ACC112 (cell line): ENCODE results near the gene MYOF.
"Not testable (repeated sequence)": the region's sequence is repeated elsewhere in the genome, so short reads cannot be mapped to it uniquely, and the experiment has no call there.

Source experiments
- H2AFZ ChIP-seq: fragments of 200-600 bp; sonication (generic); one replicate; pipeline ENCODE4 v1.6.0; 2017; ENCODE audit warnings: antibody characterized with exemption, low read length; ENCODE audit not compliant: unreplicated experiment
- H3K27ac ChIP-seq: fragments of 200-600 bp; sonication (generic); 2 replicates; pipeline ENCODE4 v1.5.1; 2014; ENCODE audit warnings: low read depth, mild to moderate bottlenecking, antibody characterized with exemption, low read length, moderate library complexity
- H3K27me3 ChIP-seq: fragments of 200-600 bp; sonication (generic); 2 replicates; pipeline ENCODE4 v1.6.1; 2014; ENCODE audit warnings: mild to moderate bottlenecking, antibody characterized with exemption, low read length, moderate library complexity, mixed read lengths; ENCODE audit not compliant: insufficient read depth
- H3K36me3 ChIP-seq: fragments of 200-600 bp; sonication (generic); 2 replicates; pipeline ENCODE4 v1.6.1; 2016; ENCODE audit warnings: mild to moderate bottlenecking, antibody characterized with exemption, low read length, moderate library complexity, mixed read lengths; ENCODE audit not compliant: insufficient read depth
- H3K4me1 ChIP-seq: fragments of 200-600 bp; sonication (generic); one replicate; pipeline ENCODE4 v1.6.1; 2016; ENCODE audit warnings: low read length, mixed read lengths; ENCODE audit not compliant: insufficient read depth, unreplicated experiment, control insufficient read depth
- H3K4me3 ChIP-seq: fragments of 200-600 bp; sonication (generic); 2 replicates; pipeline ENCODE4 v1.5.1; 2014; ENCODE audit warnings: mild to moderate bottlenecking, low read depth, low read length
- H3K79me2 ChIP-seq: fragments of 200-600 bp; sonication (generic); one replicate; pipeline ENCODE4 v1.6.0; 2016; ENCODE audit warnings: low read length; ENCODE audit not compliant: control insufficient read depth, unreplicated experiment, insufficient read depth

Gene MYOF

DNA sequence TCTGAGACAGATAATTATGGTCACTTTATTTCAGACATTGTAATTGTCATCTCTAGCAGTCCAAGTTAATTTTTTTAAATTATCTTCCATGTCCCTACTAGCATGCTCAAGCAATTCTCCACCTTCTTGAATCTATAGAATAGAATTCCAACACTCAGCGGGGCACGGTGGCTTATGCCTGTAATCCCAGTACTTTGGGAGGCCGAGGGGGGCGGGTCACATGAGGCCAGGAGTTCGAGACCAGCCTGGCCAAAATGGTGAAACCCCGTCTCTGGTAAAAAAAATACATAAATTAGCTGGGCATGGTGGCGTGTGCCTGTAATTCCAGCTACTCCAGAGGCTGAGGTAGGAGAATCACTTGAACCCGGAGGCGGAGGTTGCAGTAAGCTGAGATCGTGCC lies 39.4 kb downstream of the MYOF start:
- peaks cover 60% of the 10 kb centered on the region for H3K79me2 ChIP-seq
- H3K4me1 ChIP-seq: peaks cover 65% of the 10 kb centered on the region
- H3K36me3 ChIP-seq, H2AFZ ChIP-seq, H3K27me3 ChIP-seq, H3K4me3 ChIP-seq: not testable (repeated sequence)
- peak overlapping the region; percentile 100 for H3K27ac ChIP-seq

DNA sequence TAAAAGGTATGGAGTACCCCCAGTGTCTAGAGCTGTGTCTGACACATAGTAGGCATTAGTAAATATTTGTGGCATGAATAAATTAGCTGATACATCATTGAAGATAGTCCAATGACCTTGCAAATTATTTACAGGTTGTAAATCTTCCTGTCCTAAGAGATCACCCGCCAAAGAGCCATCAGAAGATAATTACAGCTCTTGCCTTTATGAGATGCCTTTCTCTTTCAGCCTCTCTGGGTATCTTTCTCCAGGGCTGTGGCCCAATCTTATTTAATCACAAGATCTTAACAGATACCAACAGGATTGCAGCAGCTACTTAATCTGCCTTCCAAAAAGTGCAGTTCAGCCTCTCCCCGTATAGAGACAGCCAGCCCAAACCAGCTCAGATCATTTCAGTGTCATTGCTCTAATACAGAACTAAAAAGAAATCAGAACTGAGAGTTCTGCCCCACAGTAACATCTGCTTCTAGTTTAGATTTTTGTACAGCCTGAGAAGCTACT lies 41.5 kb downstream of the MYOF start:
- H3K4me3 ChIP-seq: no peak overlapping the region
- peak overlapping the region; percentile 100 for H3K27ac ChIP-seq
- H3K79me2 ChIP-seq: peaks cover 60% of the 10 kb centered on the region
- no peaks in the 10 kb centered on the region for H3K27me3 ChIP-seq
- H2AFZ ChIP-seq: no peak overlapping the region
- H3K36me3 ChIP-seq: peaks cover 10% of the 10 kb centered on the region; the same call in 1 of the 2 replicates
- peaks cover 73% of the 10 kb centered on the region for H3K4me1 ChIP-seq

DNA sequence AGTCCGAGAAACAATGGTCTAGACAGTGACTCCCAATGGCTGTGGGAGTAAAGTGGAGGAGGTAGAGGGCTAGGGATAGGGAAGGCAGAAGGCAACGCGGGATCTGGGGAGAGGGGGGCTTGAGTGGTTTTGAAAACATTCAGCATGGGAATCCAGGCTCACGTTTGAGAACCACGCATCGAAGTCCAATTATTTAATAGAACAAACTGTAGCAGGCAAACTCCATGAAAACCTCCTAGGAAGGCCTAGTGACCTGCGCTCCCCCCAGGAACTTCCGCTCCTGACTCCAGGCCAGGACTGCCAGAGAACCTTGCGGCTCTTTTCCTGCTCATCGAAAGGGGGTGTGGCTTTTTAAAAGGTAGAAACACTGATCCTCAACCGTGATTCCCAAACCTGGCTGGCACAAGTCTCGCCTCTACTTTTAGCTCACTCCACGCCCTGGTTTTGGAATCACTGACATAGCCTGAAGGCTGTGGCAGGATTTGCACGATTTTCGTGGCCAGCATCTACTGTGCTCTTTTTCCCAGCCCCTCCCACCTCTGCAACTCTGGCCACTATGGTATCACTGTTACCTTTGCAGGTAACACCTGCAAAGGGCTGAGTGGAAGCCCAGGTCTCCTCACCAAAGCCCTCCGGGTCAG lies 43.4 kb downstream of the MYOF start:
- Histone ChIP-seq H3K36me3 (peaks cover 9% of the 10 kb centered on the region), H3K4me3 (no peak overlapping the region), H2AFZ (no peak overlapping the region), H3K27me3 (no peaks in the 10 kb centered on the region), H3K79me2 (peaks cover 60% of the 10 kb centered on the region), H3K27ac (peak overlapping the region; percentile 100), H3K4me1 (peaks cover 79% of the 10 kb centered on the region)

DNA sequence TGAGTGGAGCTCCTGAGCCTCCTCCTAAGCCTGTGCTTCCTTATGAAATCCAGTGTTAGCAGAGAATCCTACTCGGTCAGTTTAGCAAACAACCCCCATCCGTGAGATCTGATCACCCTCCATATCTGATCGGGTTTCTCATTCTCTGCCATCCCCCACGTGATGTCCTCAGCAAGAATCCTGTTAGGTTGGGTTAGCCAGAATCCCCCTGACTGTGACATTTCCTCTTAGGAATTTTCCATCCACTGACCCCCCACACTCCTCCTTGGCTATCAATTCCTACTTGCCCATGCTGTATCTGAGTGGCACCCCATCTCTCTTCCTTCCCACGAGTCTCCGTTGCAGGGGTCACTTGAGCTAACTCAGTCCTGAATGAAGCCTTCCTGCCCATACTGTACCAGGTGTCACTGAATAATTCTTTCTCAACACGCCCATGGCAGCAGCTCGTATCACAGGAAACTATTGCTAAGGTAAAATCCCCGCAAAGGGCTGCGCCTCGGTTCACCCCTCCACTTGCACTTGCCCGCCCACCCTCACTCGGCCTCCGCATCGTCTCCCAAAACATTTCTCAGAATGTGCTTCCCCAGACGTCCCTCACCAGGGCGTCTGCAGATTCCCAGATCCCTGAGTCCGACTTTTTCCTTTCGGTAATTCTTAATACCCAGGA lies 44.1 kb downstream of the MYOF start:
- peaks cover 74% of the 10 kb centered on the region for H3K4me1 ChIP-seq
- peak overlapping the region; percentile 100 for H3K27ac ChIP-seq
- H2AFZ ChIP-seq: no peak overlapping the region
- H3K4me3 ChIP-seq: peak overlapping the region; percentile 60
- H3K36me3 ChIP-seq: peaks cover 9% of the 10 kb centered on the region
- H3K27me3 ChIP-seq: no peaks in the 10 kb centered on the region
- peaks cover 64% of the 10 kb centered on the region for H3K79me2 ChIP-seq

DNA sequence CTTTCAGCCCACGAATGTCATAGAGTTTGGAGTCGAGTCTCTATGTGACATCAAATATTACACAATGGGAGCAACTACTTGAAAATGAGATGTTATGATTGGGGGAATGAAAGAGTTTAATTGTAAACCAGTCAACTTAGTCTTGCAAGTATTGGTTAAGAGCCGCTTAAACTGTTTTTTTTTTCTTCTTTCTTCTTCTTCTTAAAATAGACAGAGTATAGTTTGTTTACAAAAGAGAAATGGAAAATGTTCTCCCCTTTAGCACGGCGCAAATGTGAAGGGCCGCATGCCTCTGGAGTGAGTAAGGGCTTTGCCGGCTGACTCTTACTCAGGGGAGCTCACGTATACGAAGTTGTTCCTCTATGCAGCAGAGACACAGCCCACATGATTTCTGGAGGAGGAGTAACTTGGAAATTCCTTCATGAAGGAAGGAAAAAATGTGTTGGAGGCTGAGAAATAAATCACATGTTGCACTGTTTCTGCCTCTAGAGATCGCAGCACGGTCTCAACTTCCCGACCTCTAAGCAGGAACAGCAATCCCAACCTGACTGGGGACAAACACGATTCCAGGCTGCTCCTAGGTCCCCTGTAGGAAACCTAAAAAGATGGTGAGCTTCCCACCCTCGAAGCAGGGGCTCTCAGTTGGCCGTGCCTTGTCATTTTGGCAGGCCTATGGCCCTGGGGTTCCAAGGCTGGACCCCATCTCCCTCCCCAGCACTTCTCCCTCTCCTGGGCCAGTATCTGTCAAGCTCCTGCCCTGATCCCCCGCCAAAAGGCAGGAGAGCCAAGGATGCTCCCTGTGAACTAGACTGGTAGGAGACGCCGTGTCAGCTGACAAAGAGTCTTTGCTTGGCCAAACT lies 44.8 kb downstream of the MYOF start:
- Histone ChIP-seq H3K27ac (peak overlapping the region; percentile 100), H3K36me3 (peaks cover 14% of the 10 kb centered on the region), H2AFZ (no peak overlapping the region), H3K4me3 (peak overlapping the region; percentile 61), H3K27me3 (no peaks in the 10 kb centered on the region), H3K79me2 (peaks cover 68% of the 10 kb centered on the region), H3K4me1 (peaks cover 67% of the 10 kb centered on the region)

DNA sequence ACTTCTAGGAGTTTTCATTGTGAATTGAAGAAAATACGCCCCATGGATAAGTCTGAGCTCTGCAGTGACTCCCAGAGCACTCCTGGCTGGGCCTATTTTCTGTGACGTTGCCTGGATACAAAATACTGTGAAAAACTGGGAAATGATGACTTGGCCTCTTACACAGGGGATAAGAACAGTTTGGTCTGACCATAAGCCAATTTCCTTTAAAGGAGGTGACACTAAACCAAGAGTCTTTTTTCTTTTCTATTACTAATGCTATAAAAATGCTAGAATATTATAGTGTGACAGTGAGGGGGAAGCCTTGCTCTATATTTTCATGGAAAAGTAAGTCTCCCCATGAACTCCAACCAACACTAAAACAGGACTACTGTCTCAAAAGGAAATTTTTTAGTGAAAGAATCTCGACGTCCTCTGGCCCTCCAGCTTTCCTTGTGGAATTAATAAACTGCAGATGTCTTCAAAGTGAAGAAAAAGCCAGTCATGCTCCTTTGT lies 45.5 kb downstream of the MYOF start:
- Histone ChIP-seq H3K4me1 (peaks cover 61% of the 10 kb centered on the region), H3K4me3 (peak overlapping the region; percentile 61), H3K27me3 (no peaks in the 10 kb centered on the region), H2AFZ (no peak overlapping the region), H3K27ac (peak overlapping the region; percentile 100), H3K79me2 (peaks cover 67% of the 10 kb centered on the region), H3K36me3 (peaks cover 14% of the 10 kb centered on the region)

DNA sequence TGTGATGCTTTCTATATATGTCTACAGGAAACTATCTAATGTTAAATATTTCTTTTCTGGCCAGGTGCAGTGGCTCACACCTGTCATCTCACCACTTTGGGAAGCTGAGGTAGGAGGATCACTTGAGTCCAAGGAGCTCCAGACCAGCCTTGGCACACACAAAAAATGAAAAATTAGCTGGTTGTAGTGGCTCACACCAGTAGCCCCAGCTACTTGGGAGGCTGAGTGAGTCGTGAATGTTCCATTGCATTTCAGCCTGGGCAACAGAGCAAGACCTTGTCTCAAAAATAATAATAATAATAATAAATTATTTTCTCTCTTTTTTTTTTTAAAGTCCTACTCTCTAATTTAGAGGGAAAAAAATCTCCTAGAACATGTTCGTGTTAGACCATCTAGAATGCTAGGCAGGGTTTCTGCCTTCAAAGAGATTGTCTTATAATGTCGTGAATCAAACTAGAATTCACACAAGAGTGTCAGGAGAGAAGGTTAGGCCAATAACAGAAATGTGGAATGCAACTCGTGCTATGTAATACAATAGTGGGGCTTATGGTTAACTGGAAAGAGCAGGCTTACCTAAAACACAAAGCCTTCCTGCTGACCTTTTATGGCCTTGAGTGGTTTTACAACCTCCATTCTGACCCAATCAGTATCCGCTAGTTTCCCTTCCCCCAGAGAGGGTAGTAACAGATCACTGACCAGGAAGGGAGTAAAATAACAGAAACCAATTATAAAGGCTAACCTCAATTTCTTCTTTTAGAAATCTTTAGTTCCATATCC lies 46.3 kb downstream of the MYOF start:
- peaks cover 56% of the 10 kb centered on the region for H3K4me1 ChIP-seq
- no peaks in the 10 kb centered on the region for H3K27me3 ChIP-seq
- H2AFZ ChIP-seq: no peak overlapping the region
- peaks cover 20% of the 10 kb centered on the region for H3K36me3 ChIP-seq
- H3K79me2 ChIP-seq: peaks cover 66% of the 10 kb centered on the region
- peak overlapping the region; percentile 16; the same call in 1 of the 2 replicates for H3K4me3 ChIP-seq
- peak overlapping the region; percentile 100 for H3K27ac ChIP-seq

DNA sequence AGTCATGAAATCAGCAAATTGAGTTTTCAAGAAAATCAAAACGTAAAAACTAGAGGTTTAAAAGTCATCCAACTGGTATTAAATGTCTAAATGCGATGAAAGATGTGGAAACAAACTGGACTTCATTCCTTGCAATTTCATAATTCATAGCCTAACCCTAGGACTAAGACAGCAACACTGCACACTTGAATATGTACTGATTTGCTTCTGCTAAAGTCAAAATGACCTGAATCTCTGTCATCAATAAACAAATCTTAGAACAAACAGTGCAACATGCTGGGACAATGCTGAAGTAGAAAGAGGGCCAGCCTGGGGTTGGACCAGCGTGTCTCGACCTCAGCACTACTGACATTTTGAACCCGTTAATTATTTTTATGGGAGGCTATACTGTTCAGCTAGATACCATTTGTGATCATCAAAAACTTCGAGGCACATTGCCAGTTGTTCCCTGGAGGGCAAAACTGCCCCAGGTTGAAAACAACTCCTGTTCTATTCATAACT lies 47.1 kb downstream of the MYOF start:
- Histone ChIP-seq H3K27me3 (no peaks in the 10 kb centered on the region), H3K79me2 (peaks cover 59% of the 10 kb centered on the region), H3K4me3 (no peak overlapping the region; the same call in 1 of the 2 replicates), H3K4me1 (peaks cover 50% of the 10 kb centered on the region), H2AFZ (no peak overlapping the region), H3K36me3 (peaks cover 27% of the 10 kb centered on the region), H3K27ac (peak overlapping the region; percentile 100)

DNA sequence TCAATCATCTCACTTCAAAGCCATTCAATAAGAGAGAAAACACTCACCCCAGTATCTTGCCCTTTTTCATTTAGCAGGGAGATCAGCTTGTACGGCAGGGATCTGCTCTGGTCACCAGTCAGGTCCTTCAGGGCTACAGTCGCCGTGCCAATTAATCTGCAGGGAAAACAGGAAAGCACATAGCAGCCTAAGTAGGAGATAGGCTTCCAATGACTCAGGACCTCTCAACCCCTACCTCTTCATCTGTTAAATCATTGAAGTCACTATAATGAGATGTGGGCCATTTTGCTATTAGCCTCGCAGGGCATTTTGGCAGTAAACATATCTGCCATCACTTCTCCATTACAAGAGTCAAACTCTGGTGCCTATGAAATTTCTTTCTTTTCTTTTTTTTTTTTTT lies 50.8 kb downstream of the MYOF start:
- H2AFZ ChIP-seq: no peak overlapping the region
- peaks cover 37% of the 10 kb centered on the region for H3K36me3 ChIP-seq
- no peak overlapping the region for H3K4me3 ChIP-seq
- peaks cover 40% of the 10 kb centered on the region for H3K4me1 ChIP-seq
- H3K27me3 ChIP-seq: no peaks in the 10 kb centered on the region
- H3K27ac ChIP-seq: no peak overlapping the region
- peaks cover 49% of the 10 kb centered on the region for H3K79me2 ChIP-seq

DNA sequence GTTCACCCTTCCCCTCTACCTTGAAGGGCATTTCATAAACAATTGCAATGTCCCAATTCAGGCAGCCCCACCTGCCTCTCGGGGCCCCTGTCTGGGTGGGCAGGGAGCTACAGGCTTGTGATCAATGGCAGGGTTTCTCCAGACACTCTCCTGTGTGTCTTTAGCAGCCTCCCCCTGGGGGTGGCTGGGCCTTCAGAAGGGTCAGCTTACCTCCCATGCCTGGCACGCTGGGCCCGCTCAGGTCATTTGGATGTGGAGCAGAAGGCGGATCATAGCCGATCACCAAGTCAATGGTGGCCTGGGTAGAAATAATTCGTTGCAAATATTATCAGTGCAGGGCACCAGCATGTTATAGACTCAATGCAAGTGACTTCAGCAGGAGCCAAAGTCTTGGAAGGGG lies 56.3 kb downstream of the MYOF start:
- Histone ChIP-seq H3K27ac (no peak overlapping the region), H3K36me3 (peaks cover 46% of the 10 kb centered on the region), H2AFZ (no peak overlapping the region), H3K4me3 (no peak overlapping the region), H3K4me1 (peaks cover 14% of the 10 kb centered on the region), H3K27me3 (no peaks in the 10 kb centered on the region), H3K79me2 (peaks cover 39% of the 10 kb centered on the region)
